Femur (tissue), 1 donor: Measurements from ENCODE around the gene PHC3.
A peak's percentile ranks its signal among the peaks of the same experiment; 100 is the strongest.
"Not testable (repeated sequence)": the region's sequence is repeated elsewhere in the genome, so short reads cannot be mapped to it uniquely, and the experiment has no call there.

ENCODE experiments used
- DNase-seq: peaks from one replicate; pipeline ENCODE4 v3.0.0-alpha.2; 2017

PHC3 gene, protein sequence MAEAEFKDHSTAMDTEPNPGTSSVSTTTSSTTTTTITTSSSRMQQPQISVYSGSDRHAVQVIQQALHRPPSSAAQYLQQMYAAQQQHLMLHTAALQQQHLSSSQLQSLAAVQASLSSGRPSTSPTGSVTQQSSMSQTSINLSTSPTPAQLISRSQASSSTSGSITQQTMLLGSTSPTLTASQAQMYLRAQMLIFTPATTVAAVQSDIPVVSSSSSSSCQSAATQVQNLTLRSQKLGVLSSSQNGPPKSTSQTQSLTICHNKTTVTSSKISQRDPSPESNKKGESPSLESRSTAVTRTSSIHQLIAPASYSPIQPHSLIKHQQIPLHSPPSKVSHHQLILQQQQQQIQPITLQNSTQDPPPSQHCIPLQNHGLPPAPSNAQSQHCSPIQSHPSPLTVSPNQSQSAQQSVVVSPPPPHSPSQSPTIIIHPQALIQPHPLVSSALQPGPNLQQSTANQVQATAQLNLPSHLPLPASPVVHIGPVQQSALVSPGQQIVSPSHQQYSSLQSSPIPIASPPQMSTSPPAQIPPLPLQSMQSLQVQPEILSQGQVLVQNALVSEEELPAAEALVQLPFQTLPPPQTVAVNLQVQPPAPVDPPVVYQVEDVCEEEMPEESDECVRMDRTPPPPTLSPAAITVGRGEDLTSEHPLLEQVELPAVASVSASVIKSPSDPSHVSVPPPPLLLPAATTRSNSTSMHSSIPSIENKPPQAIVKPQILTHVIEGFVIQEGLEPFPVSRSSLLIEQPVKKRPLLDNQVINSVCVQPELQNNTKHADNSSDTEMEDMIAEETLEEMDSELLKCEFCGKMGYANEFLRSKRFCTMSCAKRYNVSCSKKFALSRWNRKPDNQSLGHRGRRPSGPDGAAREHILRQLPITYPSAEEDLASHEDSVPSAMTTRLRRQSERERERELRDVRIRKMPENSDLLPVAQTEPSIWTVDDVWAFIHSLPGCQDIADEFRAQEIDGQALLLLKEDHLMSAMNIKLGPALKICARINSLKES

DNA sequence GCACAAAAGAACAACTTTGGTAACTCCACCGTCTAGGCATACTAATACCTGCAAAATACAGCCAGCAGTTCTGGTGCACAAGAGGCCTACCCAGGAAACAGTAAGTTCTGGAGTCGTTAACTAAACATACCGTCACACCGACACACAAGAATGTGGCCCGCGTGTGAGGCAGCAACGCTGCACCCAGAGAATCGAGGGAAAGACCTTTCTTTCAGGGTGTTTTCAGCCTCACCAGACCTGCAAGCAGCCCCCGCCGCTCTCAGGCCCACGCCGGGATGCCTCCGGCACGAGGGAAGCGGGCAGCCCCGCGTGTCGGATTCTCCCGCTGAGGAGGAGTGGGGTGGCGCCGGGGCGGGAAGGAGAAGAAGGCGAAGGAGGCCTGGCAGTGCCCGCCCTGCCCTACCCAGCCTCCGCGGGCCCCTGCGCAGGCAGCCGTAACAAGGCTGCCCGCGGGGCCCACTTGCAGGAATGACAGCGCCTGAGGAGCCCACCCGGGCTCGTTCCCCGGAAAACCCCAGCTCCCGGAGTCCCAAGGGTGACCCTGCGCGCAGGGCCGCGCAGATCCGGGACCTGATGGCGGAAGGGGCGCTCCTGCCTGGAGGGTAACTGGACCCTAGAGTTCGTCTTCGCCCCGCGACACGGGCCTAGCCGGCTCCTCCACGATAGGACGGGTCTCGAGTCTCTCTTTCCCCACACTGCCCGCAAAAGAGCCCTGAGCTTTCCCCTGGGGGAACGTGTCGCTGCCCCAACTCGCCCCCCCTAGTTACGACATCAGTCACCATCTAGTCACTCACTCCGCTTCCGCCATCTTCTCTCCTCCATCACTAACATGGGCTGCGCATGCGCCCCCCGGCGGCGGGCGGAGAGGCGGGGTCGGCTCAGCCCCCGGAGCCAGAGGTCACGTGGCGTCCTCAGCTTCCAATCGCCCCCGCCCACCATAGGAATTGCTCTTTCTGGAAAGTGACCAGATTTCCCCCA lies at the start of gene PHC3:
TSS of gene PHC3 (minus strand) at position 826 of the 978 bp plus-strand sequence. CDS start at position 808, 18 bp downstream.
- peak; percentile 96 for DNase-seq

GRCh38 chr3:170228093-170228766 lies 46.7 kb upstream of the PHC3 start:
- DNase-seq = no peak

DNA sequence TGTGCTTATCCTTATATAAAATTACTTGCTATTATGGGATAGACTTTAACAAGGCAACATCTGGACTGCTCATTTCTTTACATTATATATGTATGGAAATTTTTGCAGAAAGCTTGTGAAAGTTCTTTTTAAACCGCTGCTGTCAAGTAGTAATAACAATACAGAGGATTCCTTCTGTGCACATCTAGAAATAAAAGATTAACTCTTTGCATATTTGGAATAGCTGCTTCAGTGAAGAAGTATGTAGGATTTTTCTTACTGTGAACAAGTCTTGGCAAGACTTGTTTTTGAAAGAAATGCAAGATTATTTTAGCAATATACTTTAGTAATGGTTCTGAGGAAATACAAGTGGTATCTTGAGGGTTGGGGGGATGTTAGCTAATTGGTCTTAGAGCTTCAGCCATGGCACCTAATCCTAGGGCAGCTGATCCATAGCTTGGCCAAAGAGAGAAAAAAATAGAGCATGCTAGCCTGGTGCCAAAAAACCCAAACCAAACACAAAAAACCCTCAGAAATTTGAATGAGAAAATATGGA lies 45.0 kb upstream of the PHC3 start:
- no peak for DNase-seq

DNA sequence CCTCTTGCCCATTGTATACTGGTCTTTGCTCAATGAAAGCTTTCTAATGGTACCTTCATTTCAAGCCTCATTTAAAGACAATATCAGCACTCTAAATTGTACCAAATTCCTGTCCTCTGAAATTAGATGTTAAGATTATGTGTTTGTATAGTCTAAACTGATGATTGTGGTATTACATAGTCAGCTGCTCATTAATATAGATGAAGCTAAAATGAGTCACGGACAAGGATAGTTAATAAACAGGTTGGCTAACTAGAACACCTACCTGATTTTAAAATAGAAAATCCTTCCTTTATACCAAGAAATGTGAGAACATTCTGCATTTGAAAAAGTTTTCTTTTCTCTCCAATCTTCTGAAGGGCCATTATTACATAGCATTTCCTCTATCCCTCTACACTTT lies 43.6 kb upstream of the PHC3 start:
- no peak for DNase-seq

DNA sequence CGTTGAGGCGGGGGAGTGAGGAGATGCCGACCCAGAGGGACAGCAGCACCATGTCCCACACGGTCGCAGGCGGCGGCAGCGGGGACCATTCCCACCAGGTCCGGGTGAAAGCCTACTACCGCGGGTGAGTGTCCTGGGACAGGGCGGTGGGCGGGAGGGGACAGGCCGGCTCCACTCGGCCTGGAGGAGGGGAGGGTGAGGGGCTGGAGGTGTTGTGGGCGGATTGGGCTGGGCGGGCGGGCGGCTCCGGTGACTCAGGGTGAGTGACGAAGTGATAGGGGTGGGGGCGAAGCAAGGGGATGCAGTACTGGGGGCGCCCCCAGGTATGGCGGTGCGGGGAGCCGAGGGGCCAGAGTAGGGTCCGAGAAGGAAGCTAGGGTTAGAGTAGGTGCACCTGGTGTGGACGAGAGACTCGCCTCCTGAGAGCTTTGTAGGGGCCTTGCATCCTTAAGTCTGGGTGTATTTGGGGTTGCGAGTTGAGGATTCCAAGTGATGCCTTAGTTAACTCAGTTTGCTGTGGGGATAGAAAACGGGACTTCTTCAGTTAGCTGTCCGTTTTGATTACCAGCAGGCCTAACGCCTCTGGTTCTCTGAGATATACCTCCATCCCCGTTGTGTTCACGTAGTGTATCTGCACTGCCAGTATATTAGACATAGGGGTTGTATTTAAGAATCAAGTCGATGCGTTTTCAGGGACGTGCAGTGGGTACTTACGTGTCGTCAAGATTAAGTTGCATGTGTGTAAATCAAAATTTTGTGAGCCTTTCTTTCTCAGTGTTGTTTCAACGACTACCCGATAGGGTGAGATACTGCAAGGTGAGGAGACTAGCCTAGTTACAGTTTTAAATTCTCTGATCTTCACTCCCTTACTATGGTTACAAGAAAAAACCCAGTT lies 41.4 kb upstream of the PHC3 start:
- DNase-seq = peak; percentile 58

- peak; percentile 97 for DNase-seq
These were observed 40.6 kb upstream of the PHC3 start, which contains the start of gene PRKCI for GRCh38 chr3:170221924-170222646. TSS of gene PRKCI (plus strand) at chr3:170222424. CDS start at chr3:170222670, 246 bp downstream.

GRCh38 chr3:170220871-170221270 lies 39.3 kb upstream of the PHC3 start:
- no peak for DNase-seq

- no peak for DNase-seq
These were observed 38.3 kb upstream of the PHC3 start for GRCh38 chr3:170219850-170220249.

DNA sequence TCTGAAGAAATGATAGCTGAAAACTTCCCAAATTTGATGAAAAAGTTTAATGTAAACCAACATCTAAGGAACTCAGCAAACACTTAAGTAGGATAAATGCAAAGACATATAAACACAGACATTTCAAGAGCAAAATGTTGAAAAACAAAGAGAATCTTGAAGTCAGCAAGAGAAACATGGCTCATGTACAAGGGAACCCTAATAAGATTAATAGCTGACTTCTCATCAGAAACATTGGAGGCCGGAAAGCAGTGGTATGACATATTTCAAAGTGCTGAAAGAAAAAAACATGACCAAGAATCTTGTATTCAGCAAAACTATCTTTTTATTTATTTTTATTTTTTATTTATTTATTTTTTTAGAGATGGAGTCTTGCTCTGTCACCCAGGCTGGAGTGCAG lies 30.1 kb upstream of the PHC3 start:
- DNase-seq = no peak

DNA sequence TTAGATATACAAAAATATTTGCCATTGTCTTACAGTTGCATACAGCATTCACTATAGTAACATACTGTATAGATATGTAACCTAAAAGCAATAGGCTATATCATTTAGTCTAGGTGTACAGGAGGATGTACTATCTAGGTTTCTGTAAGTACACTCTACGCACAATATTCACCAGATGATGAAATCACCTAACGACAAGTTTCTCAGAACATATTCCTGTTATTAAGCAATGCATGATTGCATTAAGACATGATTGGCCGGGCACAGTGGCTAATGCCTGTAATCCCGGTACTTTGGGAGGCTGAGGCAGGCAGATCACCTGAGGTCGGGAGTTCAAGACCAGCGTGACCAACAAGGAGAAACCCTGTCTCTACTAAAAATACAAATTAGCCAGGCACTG lies 26.2 kb upstream of the PHC3 start:
- no peak for DNase-seq

DNA sequence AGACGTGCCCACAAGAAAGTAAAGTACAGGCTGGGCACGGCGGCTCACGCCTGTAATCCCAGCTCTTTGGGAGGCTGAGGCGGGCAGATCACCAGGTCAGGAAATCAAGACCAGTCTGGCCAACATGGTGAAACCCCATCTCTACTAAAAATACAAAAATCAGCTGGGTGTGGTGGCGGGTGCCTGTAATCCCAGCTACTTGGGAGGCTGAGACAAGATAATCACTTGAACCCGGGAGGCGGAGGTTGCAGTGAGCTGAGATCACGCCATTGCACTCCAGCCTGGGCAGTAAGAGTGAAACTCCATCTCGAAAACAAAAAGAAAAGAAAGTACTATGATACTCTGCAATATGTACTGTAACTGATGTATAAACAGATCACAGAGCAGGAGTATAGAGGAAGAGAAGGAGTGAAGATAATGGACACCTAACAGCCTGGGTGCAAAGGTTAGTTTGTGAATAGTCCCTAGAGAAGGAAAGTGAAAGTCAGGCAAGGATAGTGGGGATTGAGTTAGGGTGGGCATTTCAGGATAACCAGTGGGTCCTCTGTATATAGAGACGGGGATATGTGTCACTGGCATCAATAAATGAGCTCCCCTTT lies 24.7 kb upstream of the PHC3 start:
- DNase-seq = not testable (repeated sequence)

DNA sequence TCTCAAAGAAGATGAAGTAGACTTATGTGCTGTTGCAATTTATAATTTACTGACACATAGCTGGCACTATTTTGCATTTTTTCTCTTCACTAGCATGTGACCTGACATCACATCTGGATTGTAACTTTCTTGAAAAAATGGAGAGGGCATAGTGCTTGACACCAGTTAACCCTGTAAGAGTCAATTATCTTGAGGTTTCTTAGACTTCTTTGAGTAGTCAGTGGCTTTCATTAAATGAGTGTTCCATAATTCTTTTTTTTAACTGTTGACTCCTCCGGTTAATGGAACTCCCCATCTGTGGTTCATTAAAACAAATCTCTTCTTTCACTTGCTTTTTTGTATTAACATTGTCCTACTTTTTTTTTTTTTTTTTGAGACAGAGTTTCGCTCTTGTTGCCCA lies 23.8 kb upstream of the PHC3 start:
- DNase-seq = no peak

- DNase-seq = no peak
These were observed 23.0 kb upstream of the PHC3 start for GRCh38 chr3:170204509-170204908.

DNA sequence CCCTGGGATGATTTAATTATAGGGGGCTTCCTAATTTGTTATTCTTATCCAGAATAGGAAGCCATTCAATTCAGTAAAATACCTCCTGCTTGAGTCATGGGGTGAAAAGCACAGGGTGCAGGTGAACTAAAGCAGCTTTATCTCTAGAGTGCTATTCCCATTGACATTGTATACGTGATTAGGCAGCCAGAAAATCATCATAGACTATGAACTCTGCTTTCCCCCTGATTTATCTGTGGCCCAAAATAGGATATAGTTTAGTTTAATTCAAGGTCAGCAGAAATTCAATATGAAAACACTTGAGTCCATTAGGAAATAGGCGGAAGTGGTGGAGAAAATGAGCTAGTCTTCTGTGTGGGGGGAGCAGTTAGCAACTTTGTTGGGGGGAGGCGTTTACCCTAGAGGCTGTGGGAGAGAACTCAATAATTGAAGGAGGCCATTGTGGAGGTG lies 22.5 kb upstream of the PHC3 start:
- DNase-seq = no peak

- no peak for DNase-seq
These were observed 21.9 kb upstream of the PHC3 start for GRCh38 chr3:170203457-170203856.

DNA sequence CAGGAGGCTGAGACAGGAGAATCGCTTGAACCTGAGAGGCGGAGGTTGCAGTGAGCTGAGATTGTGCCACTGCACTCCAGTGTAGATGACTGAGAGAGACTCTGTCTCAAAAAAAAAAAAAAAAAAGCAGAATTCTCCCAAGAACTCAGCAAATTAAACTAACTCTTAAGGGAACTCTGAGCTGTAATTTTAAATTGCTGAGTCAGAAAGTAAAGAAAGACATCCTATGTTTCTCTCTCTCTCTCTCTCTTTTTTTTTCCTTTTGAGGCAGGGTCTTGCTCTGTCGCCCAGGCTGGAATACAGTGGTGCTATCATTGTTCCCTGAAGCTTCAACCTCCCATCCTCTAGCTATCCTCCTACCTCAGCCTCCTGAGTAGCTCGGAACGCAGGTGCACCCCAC lies 20.0 kb upstream of the PHC3 start:
- DNase-seq = no peak

DNA sequence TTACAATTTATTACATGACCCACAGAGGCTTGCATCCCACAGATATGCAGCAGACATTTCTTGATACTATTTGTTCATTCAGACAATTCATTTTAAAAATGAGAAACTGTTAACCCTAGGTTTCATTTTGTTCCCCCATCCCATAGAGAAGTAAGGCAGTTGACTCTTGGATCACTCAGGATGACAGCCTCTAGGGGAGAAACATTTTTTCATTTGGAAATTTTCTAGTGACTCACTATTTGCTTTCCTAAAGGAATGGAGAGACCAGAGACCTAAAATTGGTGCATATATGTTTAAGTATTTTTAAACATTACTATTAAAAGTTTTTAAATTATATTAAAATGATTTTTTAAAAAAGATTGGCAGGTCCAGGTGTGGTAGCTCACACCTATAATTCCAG lies 19.5 kb upstream of the PHC3 start:
- no peak for DNase-seq

DNA sequence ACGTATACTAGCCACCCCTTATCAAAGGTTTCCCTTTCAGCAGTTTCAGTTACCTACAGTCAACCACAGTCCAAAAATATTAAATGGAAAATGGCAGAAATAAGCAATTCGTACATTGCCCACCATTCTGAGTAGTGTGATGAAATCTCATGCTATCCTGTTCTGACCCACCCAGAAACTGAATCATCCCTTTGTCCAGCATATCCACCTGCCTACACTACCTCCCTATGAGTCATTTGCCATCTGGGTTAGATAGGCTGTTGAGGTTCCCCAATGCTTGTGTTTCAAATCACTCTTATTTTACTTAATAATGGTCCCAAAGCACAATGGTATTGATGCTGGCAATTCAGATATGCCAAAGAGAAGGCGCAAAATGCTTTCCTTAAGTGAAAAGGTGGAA lies 15.3 kb upstream of the PHC3 start:
- DNase-seq = no peak

DNA sequence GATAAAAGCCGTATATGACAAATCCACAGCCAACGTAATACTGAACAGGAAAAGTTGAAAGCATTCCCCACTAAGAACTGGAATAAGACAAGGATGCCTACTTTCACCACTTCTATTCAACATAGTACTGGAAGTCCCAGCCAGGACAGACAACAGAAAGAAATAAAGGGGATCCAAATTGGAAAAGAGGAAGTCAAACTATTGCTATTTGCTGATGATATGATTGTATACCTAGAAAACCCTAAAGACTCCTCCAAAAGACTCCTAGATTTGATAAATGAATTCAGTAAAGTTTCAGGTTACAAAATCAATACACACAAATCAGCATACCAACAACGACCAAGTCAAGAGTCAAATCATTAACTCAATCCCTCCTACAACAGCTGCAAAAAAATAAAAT lies 14.2 kb upstream of the PHC3 start:
- not testable (repeated sequence) for DNase-seq
